ENCODE data around the gene TGFBR3L. TPM values are rescaled to one million over a fixed set of nuclear protein-coding genes. Genes with fewer than 3 reads are reported as not detected.

The TGFBR3L gene
- total RNA-seq, 4 donors from 2014 or later: not detected

DNA sequence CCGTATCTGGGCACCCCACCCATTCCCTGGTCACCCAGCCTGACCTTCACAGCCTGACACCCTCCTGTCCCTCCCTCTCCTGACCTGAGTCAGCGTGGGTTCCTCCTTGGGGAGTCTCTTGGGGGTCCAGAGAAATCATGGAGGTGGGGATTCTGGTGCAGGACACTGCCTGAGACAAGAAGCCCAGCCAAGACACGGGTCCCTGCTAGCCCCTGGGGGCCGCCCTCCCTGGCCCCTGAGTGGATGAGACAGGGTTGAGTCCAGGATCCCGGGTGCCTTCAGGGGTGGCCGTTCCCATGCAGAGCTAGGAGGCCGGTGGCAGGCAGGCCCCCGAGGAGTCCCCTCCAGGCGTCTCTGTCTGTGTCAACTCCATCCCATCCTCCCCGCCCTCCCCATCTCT lies 9.4 kb upstream of the TGFBR3L start:
- TF ChIP-seq POLR2A (IDR thresholded peaks at IDR 0.05) (no peak), EP300 (IDR thresholded peaks at IDR 0.05) (no peak), CTCF (IDR thresholded peaks at IDR 0.05) (no peak)
- H3K27me3 ChIP-seq: no peaks in the 10 kb centered on the region
- H3K4me1 ChIP-seq: peaks cover 0 to 50% (median 16%) of the 10 kb centered on the region in 4 donors
- DNase-seq (ENCODE audit: low spot score in 2 of 2): no peak
- 61 to 64% methylated on average over 8 to 10 of the region's 10 CpGs for WGBS, 2 donors
- H3K4me3 ChIP-seq: peak overlapping the region in 1 of 4 donors; percentile 82
- H3K9me3 ChIP-seq: no peaks in the 10 kb centered on the region
- no peak overlapping the region for H3K27ac ChIP-seq
- H3K36me3 ChIP-seq: peaks cover 0 to 45% (median 3%) of the 10 kb centered on the region in 3 donors

GRCh38 chr19:7905859-7906258 lies 8.8 kb upstream of the TGFBR3L start:
- Histone ChIP-seq H3K27ac (no peak overlapping the region), H3K4me3 (no peak overlapping the region), H3K4me1 (peaks cover 0 to 50% (median 16%) of the 10 kb centered on the region in 4 donors), H3K27me3 (no peaks in the 10 kb centered on the region), H3K9me3 (no peaks in the 10 kb centered on the region), H3K36me3 (peaks cover 5 to 50% (median 9%) of the 10 kb centered on the region in 3 donors)
- WGBS, 2 donors: 73 to 77% methylated on average over 10 of the region's 10 CpGs
- DNase-seq (ENCODE audit: low spot score in 2 of 2): no peak
- TF ChIP-seq CTCF (IDR thresholded peaks at IDR 0.05) (no peak), EP300 (IDR thresholded peaks at IDR 0.05) (no peak), POLR2A (IDR thresholded peaks at IDR 0.05) (no peak)

- 84 to 86% methylated on average over 19 of the region's 19 CpGs for WGBS, 2 donors
- Histone ChIP-seq H3K4me1 (peaks cover 0 to 50% (median 16%) of the 10 kb centered on the region in 4 donors), H3K36me3 (peaks cover 6 to 63% (median 19%) of the 10 kb centered on the region in 3 donors)
These were observed 7.5 kb upstream of the TGFBR3L start for GRCh38 chr19:7907122-7907521.

DNA sequence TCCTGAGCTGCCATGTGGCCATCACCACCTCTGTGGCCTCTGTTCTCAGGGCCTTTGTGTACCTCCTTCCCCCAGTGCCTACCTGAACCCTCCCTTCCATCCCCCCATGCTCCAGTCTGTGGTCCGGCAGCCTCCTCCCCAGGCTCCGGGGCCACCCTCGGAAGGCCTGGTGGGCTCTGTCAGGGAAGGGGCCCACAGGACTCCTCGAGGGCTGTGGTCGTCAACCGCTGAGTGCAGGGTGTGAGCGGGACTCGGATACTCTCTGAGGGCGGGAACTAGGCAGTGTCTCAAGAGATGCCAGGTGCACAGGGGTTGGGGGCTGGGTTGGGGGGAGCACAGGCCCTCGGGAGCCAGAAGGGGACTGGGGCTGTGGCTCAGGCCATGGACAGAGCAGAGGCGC lies 7.1 kb upstream of the TGFBR3L start:
- Histone ChIP-seq H3K4me1 (peaks cover 0 to 48% (median 16%) of the 10 kb centered on the region in 4 donors), H3K4me3 (no peak overlapping the region), H3K9me3 (no peaks in the 10 kb centered on the region), H3K27ac (no peak overlapping the region), H3K36me3 (peaks cover 6 to 67% (median 22%) of the 10 kb centered on the region in 3 donors), H3K27me3 (no peaks in the 10 kb centered on the region)
- no peak for DNase-seq (ENCODE audit: low spot score in 2 of 2)
- 87% methylated on average over 11 of the region's 11 CpGs for WGBS, 2 donors
- TF ChIP-seq CTCF (IDR thresholded peaks at IDR 0.05) (no peak), EP300 (IDR thresholded peaks at IDR 0.05) (no peak)

More at GRCh38 chr19:7907122-7907521, 7.5 kb upstream of the TGFBR3L start:
- no peaks in the 10 kb centered on the region for H3K9me3 ChIP-seq
- H3K4me3 ChIP-seq: no peak overlapping the region
- TF ChIP-seq CTCF (IDR thresholded peaks at IDR 0.05) (no peak), POLR2A (IDR thresholded peaks at IDR 0.05) (no peak), EP300 (IDR thresholded peaks at IDR 0.05) (no peak)
- H3K27me3 ChIP-seq: no peaks in the 10 kb centered on the region
- H3K27ac ChIP-seq: no peak overlapping the region
- DNase-seq (ENCODE audit: low spot score in 2 of 2): no peak

GRCh38 chr19:7908078-7908699 lies 6.4 kb upstream of the TGFBR3L start:
- H3K4me3 ChIP-seq: no peak overlapping the region
- H3K9me3 ChIP-seq: no peaks in the 10 kb centered on the region
- TF ChIP-seq POLR2A (IDR thresholded peaks at IDR 0.05) (no peak), EP300 (IDR thresholded peaks at IDR 0.05) (no peak), CTCF (IDR thresholded peaks at IDR 0.05) (no peak)
- no peak for DNase-seq (ENCODE audit: low spot score in 2 of 2)
- H3K27ac ChIP-seq: no peak overlapping the region
- WGBS, 2 donors: 77 to 81% methylated on average over 14 of the region's 14 CpGs
- peaks cover 6 to 74% (median 22%) of the 10 kb centered on the region in 3 donors for H3K36me3 ChIP-seq
- peaks cover 0 to 41% (median 13%) of the 10 kb centered on the region in 4 donors for H3K4me1 ChIP-seq
- H3K27me3 ChIP-seq: no peaks in the 10 kb centered on the region

Measured in tibial nerve (tissue), 4 donors.